ENCODE data around the gene MOGAT1.

The MOGAT1 gene

DNA sequence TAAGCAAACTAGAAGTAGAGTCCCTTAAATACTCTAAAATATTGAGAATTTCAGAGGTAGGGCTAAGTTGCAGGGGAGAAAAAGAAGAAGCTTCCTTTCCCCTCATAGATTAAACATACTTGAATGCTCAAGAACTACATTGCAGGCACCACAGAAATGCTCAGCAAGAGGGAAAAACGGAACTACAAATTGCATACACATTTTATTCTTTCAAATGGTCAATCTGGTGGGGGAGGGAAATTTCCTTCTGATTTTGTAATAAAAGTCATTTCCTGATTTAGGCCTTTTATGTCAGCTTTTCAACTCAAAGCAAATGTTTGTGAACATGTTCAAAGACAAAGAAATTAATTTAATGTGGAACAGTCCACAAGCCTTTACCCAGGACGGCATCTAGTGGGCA lies 48.5 kb upstream of the MOGAT1 start:
- Histone ChIP-seq H3K27ac (ENCODE audit: extremely low read depth, low read depth, low read length) (no peak overlapping the region), H3K36me3 (ENCODE audit: control insufficient read depth in 2 of 2, insufficient read depth in 1 of 2, low read length in 2 of 2) (peaks cover 49 to 83% of the 10 kb centered on the region in 2 experiments), H3K4me3 (ENCODE audit: low read depth, low read length) (no peak overlapping the region), H3K4me1 (ENCODE audit: control insufficient read depth, insufficient read depth, low read length) (no peaks in the 10 kb centered on the region), H3K9me3 (ENCODE audit: control insufficient read depth, insufficient read depth, low read depth, low read length) (no peaks in the 10 kb centered on the region)
- CTCF ChIA-PET = interaction anchor here (0.8 to 1.7 kb wide), 3 partner anchors 9 to 598 kb away, joined by 3 to 5 read pairs (median 5); no protein-coding TSS in a partner anchor
- TF ChIP-seq ZBTB7A (tag by site-specific recombination; IDR thresholded peaks at IDR 0.05; ENCODE audit: low read depth) = no peak
- TF ChIP-seq SP2 (tag by site-specific recombination; IDR thresholded peaks at IDR 0.05) = no peak
- no peak for TF ChIP-seq ZNF747 (tag by site-specific recombination; IDR thresholded peaks at IDR 0.05)
- TF ChIP-seq ZNF214 (tag by site-specific recombination; IDR thresholded peaks at IDR 0.05; ENCODE audit: borderline replicate concordance) = no peak
- no peak for TF ChIP-seq SETDB1 (IDR thresholded peaks at IDR 0.05; ENCODE audit: insufficient read length, low read length)
- TF ChIP-seq ZNF785 (tag by site-specific recombination; IDR thresholded peaks at IDR 0.05) = no peak
- POLR2A ChIA-PET = no interaction called here

DNA sequence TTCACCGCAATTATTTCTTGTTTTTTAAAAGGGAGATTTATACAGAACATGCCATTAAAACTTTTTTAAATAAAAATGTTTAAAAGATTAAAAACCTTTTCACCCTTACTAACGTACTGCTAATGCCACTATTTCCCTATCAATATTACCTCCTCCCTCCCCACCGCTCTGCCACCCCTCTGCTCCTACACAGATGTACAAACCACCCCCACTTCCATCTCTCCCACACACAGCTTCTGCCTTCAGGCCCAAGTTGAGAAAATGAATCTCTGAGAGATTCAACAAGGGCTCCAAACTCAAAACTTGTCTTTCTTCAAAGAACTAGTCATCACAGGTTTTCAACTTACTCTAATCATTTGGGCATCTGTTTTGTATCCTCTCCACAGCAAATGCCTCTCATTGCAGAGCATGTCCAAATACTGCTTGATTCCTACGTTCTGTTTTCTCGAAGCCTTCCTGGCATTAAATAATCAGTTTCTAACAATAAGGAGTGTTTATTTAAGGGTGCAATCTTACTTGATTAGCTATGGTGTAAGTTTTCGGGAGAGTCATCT lies 47.6 kb upstream of the MOGAT1 start:
- TF ChIP-seq ZNF202 (tag by site-specific recombination; IDR thresholded peaks at IDR 0.05; ENCODE audit: borderline replicate concordance) (no peak), ZFHX2 (tag by site-specific recombination; conservative IDR thresholded peaks at IDR 0.05) (peak; percentile 39; the same call in 1 of the 2 replicates), EGR2 (tag by site-specific recombination; IDR thresholded peaks at IDR 0.05; ENCODE audit: low read depth) (peak; percentile 28; the same call in 1 of the 2 replicates)
- no peak overlapping the region for H3K4me3 ChIP-seq (ENCODE audit: low read depth, low read length)
- H3K27ac ChIP-seq (ENCODE audit: extremely low read depth, low read depth, low read length) = no peak overlapping the region
- H3K36me3 ChIP-seq (ENCODE audit: control insufficient read depth in 2 of 2, insufficient read depth in 1 of 2, low read length in 2 of 2) = peaks cover 44 to 88% of the 10 kb centered on the region in 2 experiments
- ChIA-PET CTCF (interaction anchor here (0.6 to 1.7 kb wide), 4 partner anchors 10 to 599 kb away, joined by 3 to 5 read pairs (median 4); no protein-coding TSS in a partner anchor), POLR2A (no interaction called here)
- H3K4me1 ChIP-seq (ENCODE audit: control insufficient read depth, insufficient read depth, low read length) = no peaks in the 10 kb centered on the region
- no peaks in the 10 kb centered on the region for H3K9me3 ChIP-seq (ENCODE audit: control insufficient read depth, insufficient read depth, low read depth, low read length)

- ChIA-PET POLR2A (no interaction called here), CTCF (interaction anchor here (0.6 to 1.3 kb wide), 2 partner anchors 27 to 524 kb away, joined by 3 to 5 read pairs; no protein-coding TSS in a partner anchor)
- Histone ChIP-seq H3K4me1 (ENCODE audit: control insufficient read depth, insufficient read depth, low read length) (no peaks in the 10 kb centered on the region), H3K4me3 (ENCODE audit: low read depth, low read length) (no peak overlapping the region), H3K27ac (ENCODE audit: extremely low read depth, low read depth, low read length) (no peak overlapping the region), H3K9me3 (ENCODE audit: control insufficient read depth, insufficient read depth, low read depth, low read length) (no peaks in the 10 kb centered on the region), H3K36me3 (ENCODE audit: control insufficient read depth in 2 of 2, insufficient read depth in 1 of 2, low read length in 2 of 2) (peaks cover 55 to 90% of the 10 kb centered on the region in 2 experiments)
- TF ChIP-seq, protein P1, sequence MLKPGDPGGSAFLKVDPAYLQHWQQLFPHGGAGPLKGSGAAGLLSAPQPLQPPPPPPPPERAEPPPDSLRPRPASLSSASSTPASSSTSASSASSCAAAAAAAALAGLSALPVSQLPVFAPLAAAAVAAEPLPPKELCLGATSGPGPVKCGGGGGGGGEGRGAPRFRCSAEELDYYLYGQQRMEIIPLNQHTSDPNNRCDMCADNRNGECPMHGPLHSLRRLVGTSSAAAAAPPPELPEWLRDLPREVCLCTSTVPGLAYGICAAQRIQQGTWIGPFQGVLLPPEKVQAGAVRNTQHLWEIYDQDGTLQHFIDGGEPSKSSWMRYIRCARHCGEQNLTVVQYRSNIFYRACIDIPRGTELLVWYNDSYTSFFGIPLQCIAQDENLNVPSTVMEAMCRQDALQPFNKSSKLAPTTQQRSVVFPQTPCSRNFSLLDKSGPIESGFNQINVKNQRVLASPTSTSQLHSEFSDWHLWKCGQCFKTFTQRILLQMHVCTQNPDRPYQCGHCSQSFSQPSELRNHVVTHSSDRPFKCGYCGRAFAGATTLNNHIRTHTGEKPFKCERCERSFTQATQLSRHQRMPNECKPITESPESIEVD (tag by site-specific recombination; IDR thresholded peaks at IDR 0.05) = no peak
- no peak for TF ChIP-seq ZNF324 (tag by site-specific recombination; IDR thresholded peaks at IDR 0.05)
- TF ChIP-seq ZNF707 (tag by site-specific recombination; IDR thresholded peaks at IDR 0.05) = no peak
- no peak for TF ChIP-seq ZBTB20 (tag by site-specific recombination; IDR thresholded peaks at IDR 0.05)
- TF ChIP-seq FEZF1 (tag by site-specific recombination; IDR thresholded peaks at IDR 0.05) = no peak
- TF ChIP-seq ZNF837 (tag by site-specific recombination; IDR thresholded peaks at IDR 0.05) = no peak
- TF ChIP-seq RBAK (tag by site-specific recombination; IDR thresholded peaks at IDR 0.05) = no peak
- no peak for TF ChIP-seq ELK4 (IDR thresholded peaks at IDR 0.05; ENCODE audit: borderline replicate concordance, low read depth, low read length)
- no peak for TF ChIP-seq ZFP69B (tag by site-specific recombination; IDR thresholded peaks at IDR 0.05)
- TF ChIP-seq ZNF112 (tag by site-specific recombination; IDR thresholded peaks at IDR 0.05) = no peak
These were observed 43.7 kb upstream of the MOGAT1 start for GRCh38 chr2:222627764-222628163.

All from HEK293 (cell line).